IPS-20b (cell line): Measurements from ENCODE around the gene ZC4H2.
"Not testable (repeated sequence)": the region's sequence is repeated elsewhere in the genome, so short reads cannot be mapped to it uniquely, and the experiment has no call there.

Source experiments
- H3K27ac ChIP-seq: one replicate; pipeline ENCODE4 v1.5.1; 2013; ENCODE audit warnings: low read length
- H3K27me3 ChIP-seq: 2 replicates; pipeline ENCODE4 v1.6.1; 2013; ENCODE audit warnings: mild to moderate bottlenecking, low read length, inconsistent platforms; ENCODE audit not compliant: insufficient read depth
- H3K36me3 ChIP-seq: 2 replicates; pipeline ENCODE4 v1.6.1; 2013; ENCODE audit warnings: low read depth, mild to moderate bottlenecking, inconsistent platforms, low read length, moderate library complexity; ENCODE audit not compliant: insufficient read depth
- H3K4me1 ChIP-seq: 2 replicates; pipeline ENCODE4 v1.6.1; 2013; ENCODE audit warnings: mild to moderate bottlenecking, control low read depth, inconsistent platforms, low read length, moderate library complexity; ENCODE audit not compliant: insufficient read depth
- H3K4me3 ChIP-seq: 2 replicates; pipeline ENCODE4 v1.5.1; 2013; ENCODE audit warnings: mild to moderate bottlenecking, low read length, inconsistent platforms
- H3K9ac ChIP-seq: 2 replicates; pipeline ENCODE4 v1.6.1; 2013; ENCODE audit warnings: low read depth, mild to moderate bottlenecking, inconsistent platforms, low read length, moderate library complexity
- H3K9me3 ChIP-seq: 2 replicates; pipeline ENCODE4 v1.6.1; 2013; ENCODE audit warnings: mild to moderate bottlenecking, low read depth, low read length, inconsistent platforms; ENCODE audit not compliant: insufficient read depth

The ZC4H2 gene

GRCh38 chrX:64908121-64908520 lies 68.1 kb downstream of the ZC4H2 start:
- Histone ChIP-seq H3K4me1 (no peaks in the 10 kb centered on the region), H3K9me3 (no peaks in the 10 kb centered on the region), H3K27ac (no peak overlapping the region), H3K36me3 (no peaks in the 10 kb centered on the region), H3K9ac (no peak overlapping the region), H3K27me3 (no peaks in the 10 kb centered on the region), H3K4me3 (no peak overlapping the region)

- Histone ChIP-seq H3K4me1 (no peaks in the 10 kb centered on the region), H3K27me3 (no peaks in the 10 kb centered on the region), H3K9ac (no peak overlapping the region), H3K9me3 (peaks cover 10% of the 10 kb centered on the region; the same call in 1 of the 2 replicates), H3K36me3 (no peaks in the 10 kb centered on the region), H3K27ac (no peak overlapping the region), H3K4me3 (no peak overlapping the region)
Observed at GRCh38 chrX:64894454-64895038, 81.7 kb downstream of the ZC4H2 start.

- no peak overlapping the region for H3K27ac ChIP-seq
- H3K9me3 ChIP-seq: no peaks in the 10 kb centered on the region
- H3K4me1 ChIP-seq: no peaks in the 10 kb centered on the region
- no peaks in the 10 kb centered on the region for H3K36me3 ChIP-seq
- H3K9ac ChIP-seq: no peak overlapping the region
- H3K4me3 ChIP-seq: no peak overlapping the region
- H3K27me3 ChIP-seq: no peaks in the 10 kb centered on the region
Observed at GRCh38 chrX:64885850-64886249, 90.4 kb downstream of the ZC4H2 start.

GRCh38 chrX:64878709-64879108 lies 97.5 kb downstream of the ZC4H2 start:
- not testable (repeated sequence) for H3K4me1 ChIP-seq, H3K9me3 ChIP-seq, H3K4me3 ChIP-seq, H3K27ac ChIP-seq, H3K9ac ChIP-seq, H3K27me3 ChIP-seq, H3K36me3 ChIP-seq

- Histone ChIP-seq H3K27ac (no peak overlapping the region), H3K36me3 (no peaks in the 10 kb centered on the region), H3K4me1 (no peaks in the 10 kb centered on the region), H3K9me3 (peaks cover 8% of the 10 kb centered on the region; the same call in 1 of the 2 replicates), H3K27me3 (no peaks in the 10 kb centered on the region), H3K4me3 (no peak overlapping the region), H3K9ac (no peak overlapping the region)
Observed at GRCh38 chrX:64867217-64867616, 109.0 kb downstream of the ZC4H2 start.
